IMR-90 (cell line): ENCODE measurements around the gene OR51M1. TPM values are rescaled to one million over a fixed set of nuclear protein-coding genes. Genes with fewer than 3 reads are reported as not detected.
A peak's percentile ranks its signal among the peaks of the same experiment; 100 is the strongest.

Source experiments
- ATAC-seq: fragments of 200-7000 bp; cut with Tn5 transposase; 2 replicates; pipeline ENCODE4 v1.9.1; 2020; ENCODE audit warnings: low read depth, mild to moderate bottlenecking, moderate library complexity
- BruUV-seq: library from RNA; stranded (reverse); fragments of 400-500 nt; replicated peaks from 2 replicates; lab custom pipeline; 2021; lab: Mats Ljungman, UMichigan
- CTCF ChIA-PET: fragments of 300-600 bp; formaldehyde crosslinking; extraction: SDS; loops from one replicate; lab custom pipeline; 2021; ENCODE audit warnings: antibody characterized with exemption; lab: Yijun Ruan, JAX
- POLR2A ChIA-PET: fragments of 300-600 bp; sonication (Branson Sonifier 250); formaldehyde crosslinking; loops from one replicate; lab custom pipeline; 2022; ENCODE audit warnings: antibody characterized with exemption; ENCODE audit not compliant: unreplicated experiment; lab: Charles Lee
- DNase-seq: peaks from one replicate; pipeline ENCODE4 v3.0.0; 2013
- H2AFZ ChIP-seq: replicated peaks from 2 replicates; pipeline ENCODE3; 2013; ENCODE audit warnings: low read length, mild to moderate bottlenecking; ENCODE audit not compliant: poor library complexity
- H2AK5ac ChIP-seq: 2 replicates; pipeline ENCODE4 v1.6.1; 2013; ENCODE audit warnings: low read depth, low read length, inconsistent platforms
- H2AK9ac ChIP-seq: replicated peaks from 2 replicates; pipeline ENCODE3; 2013; ENCODE audit warnings: mild to moderate bottlenecking, low read depth, low read length, moderate library complexity; ENCODE audit not compliant: poor library complexity
- H2BK120ac ChIP-seq: 2 replicates; pipeline ENCODE4 v1.6.1; 2013; ENCODE audit warnings: low read depth, low read length, inconsistent platforms
- H2BK15ac ChIP-seq: 3 replicates; pipeline ENCODE4 v1.6.1; 2013; ENCODE audit warnings: low read depth, low read length, inconsistent platforms
- H2BK20ac ChIP-seq: 2 replicates; pipeline ENCODE4 v1.6.1; 2013; ENCODE audit warnings: low read depth, mild to moderate bottlenecking, inconsistent platforms, low read length, moderate library complexity
- H2BK5ac ChIP-seq: 2 replicates; pipeline ENCODE4 v1.6.1; 2013; ENCODE audit warnings: mild to moderate bottlenecking, low read depth, low read length, inconsistent platforms; ENCODE audit not compliant: poor library complexity, severe bottlenecking
- H3K14ac ChIP-seq: replicated peaks from 2 replicates; pipeline ENCODE4 v1.6.1; 2013; ENCODE audit warnings: low read depth, low read length, inconsistent platforms
- H3K18ac ChIP-seq: 2 replicates; pipeline ENCODE4 v1.6.1; 2013; ENCODE audit warnings: low read depth, low read length, control low read depth
- H3K23ac ChIP-seq: 2 replicates; pipeline ENCODE4 v1.6.1; 2013; ENCODE audit warnings: low read depth, low read length, inconsistent platforms
- H3K27ac ChIP-seq: 2 replicates; pipeline ENCODE4 v1.5.1; 2013; ENCODE audit warnings: mild to moderate bottlenecking, control low read depth, low read length; ENCODE audit not compliant: insufficient read depth
- H3K27me3 ChIP-seq: 2 replicates; pipeline ENCODE4 v1.6.1; 2013; ENCODE audit warnings: low read length; ENCODE audit not compliant: control insufficient read depth, insufficient read depth
- H3K36me3 ChIP-seq: 2 replicates; pipeline ENCODE4 v1.6.1; 2013; ENCODE audit warnings: low read length, mixed read lengths; ENCODE audit not compliant: control insufficient read depth, insufficient read depth
- H3K4ac ChIP-seq: 2 replicates; pipeline ENCODE4 v1.6.1; 2013; ENCODE audit warnings: low read depth, low read length, inconsistent platforms
- H3K4me1 ChIP-seq: 2 replicates; pipeline ENCODE4 v1.6.1; 2013; ENCODE audit warnings: low read length, mixed read lengths; ENCODE audit not compliant: control insufficient read depth, insufficient read depth
- H3K4me2 ChIP-seq: 2 replicates; pipeline ENCODE4 v1.6.1; 2013; ENCODE audit warnings: low read depth, mild to moderate bottlenecking, control low read depth, low read length, moderate library complexity
- H3K4me3 ChIP-seq: 2 replicates; pipeline ENCODE4 v1.5.1; 2013; ENCODE audit warnings: low read depth, mild to moderate bottlenecking, control low read depth, low read length, moderate library complexity; ENCODE audit not compliant: insufficient read depth
- H3K56ac ChIP-seq: 2 replicates; pipeline ENCODE4 v1.6.1; 2013; ENCODE audit warnings: low read length, inconsistent platforms; ENCODE audit not compliant: insufficient read depth; ENCODE audit errors: extremely low read depth
- H3K79me1 ChIP-seq, 2 experiments: 2 replicates each; pipeline ENCODE4 v1.6.1; 2013; ENCODE audit warnings: low read length in 2 of 2, inconsistent platforms in 1 of 2, low read depth in 1 of 2
- H3K9ac ChIP-seq: 2 replicates; pipeline ENCODE4 v1.6.1; 2013; ENCODE audit warnings: low read depth, low read length, control low read depth
- H3K9me1 ChIP-seq: 2 replicates; pipeline ENCODE4 v1.6.1; 2013; ENCODE audit warnings: low read length, inconsistent platforms; ENCODE audit not compliant: insufficient read depth
- H3K9me3 ChIP-seq: 2 replicates; pipeline ENCODE4 v1.6.1; 2013; ENCODE audit warnings: low read length; ENCODE audit not compliant: control insufficient read depth, insufficient read depth
- H4K20me1 ChIP-seq: 2 replicates; pipeline ENCODE4 v1.6.1; 2013; ENCODE audit warnings: low read length, inconsistent platforms; ENCODE audit not compliant: insufficient read depth
- H4K5ac ChIP-seq: 2 replicates; pipeline ENCODE4 v1.6.1; 2013; ENCODE audit warnings: mild to moderate bottlenecking, low read depth, low read length, control low read depth
- H4K8ac ChIP-seq, 2 experiments: 2 replicates each; pipeline ENCODE4 v1.6.1; 2013; ENCODE audit warnings: low read depth in 2 of 2, low read length in 2 of 2, control low read depth in 1 of 2, inconsistent platforms in 1 of 2
- H4K91ac ChIP-seq: 2 replicates; pipeline ENCODE4 v1.6.1; 2013; ENCODE audit warnings: low read depth, low read length, inconsistent platforms; ENCODE audit not compliant: insufficient read depth
- BHLHE40 ChIP-seq: fragments of 150-350 bp; IDR thresholded peaks from 2 replicates; pipeline ENCODE4 v1.6.1; 2016; ENCODE audit warnings: mild to moderate bottlenecking, low read depth, low read length
- CEBPB ChIP-seq: IDR thresholded peaks from 2 replicates; pipeline ENCODE4 v1.6.1; 2012; ENCODE audit warnings: low read depth, low read length, improper control_type of control experiment
- CHD1 ChIP-seq: IDR thresholded peaks from 2 replicates; pipeline ENCODE4 v1.6.1; 2012; ENCODE audit warnings: low read depth, low read length, improper control_type of control experiment
- ELK1 ChIP-seq: fragments of 150-350 bp; IDR thresholded peaks from 2 replicates; pipeline ENCODE4 v1.6.1; 2016; ENCODE audit warnings: low read depth, mild to moderate bottlenecking, low read length, moderate library complexity, borderline replicate concordance
- FOS ChIP-seq: fragments of 150-350 bp; IDR thresholded peaks from 2 replicates; pipeline ENCODE4 v1.6.1; 2016; ENCODE audit warnings: low read depth, low read length
- MAFK ChIP-seq: IDR thresholded peaks from 2 replicates; pipeline ENCODE4 v1.6.1; 2012; ENCODE audit warnings: low read depth, low read length, improper control_type of control experiment
- MAZ ChIP-seq: IDR thresholded peaks from 2 replicates; pipeline ENCODE4 v1.6.1; 2012; ENCODE audit warnings: low read depth, mild to moderate bottlenecking, low read length, improper control_type of control experiment, moderate library complexity, borderline replicate concordance
- MXI1 ChIP-seq: IDR thresholded peaks from 2 replicates; pipeline ENCODE4 v1.6.1; 2012; ENCODE audit warnings: low read depth, mild to moderate bottlenecking, low read length, moderate library complexity, borderline replicate concordance
- POLR2A ChIP-seq: IDR thresholded peaks from 2 replicates; pipeline ENCODE4 v1.6.1; 2012; ENCODE audit warnings: mild to moderate bottlenecking, low read depth, low read length
- RAD21 ChIP-seq: IDR thresholded peaks from 2 replicates; pipeline ENCODE4 v1.6.1; 2012; ENCODE audit warnings: low read length, improper control_type of control experiment
- RCOR1 ChIP-seq: IDR thresholded peaks from 2 replicates; pipeline ENCODE4 v1.6.1; 2012; ENCODE audit warnings: mild to moderate bottlenecking, low read length, improper control_type of control experiment; ENCODE audit not compliant: insufficient replicate concordance
- RFX5 ChIP-seq: IDR thresholded peaks from 2 replicates; pipeline ENCODE4 v1.8.0; 2012; ENCODE audit warnings: low read depth, mild to moderate bottlenecking, low read length, moderate library complexity
- SMC3 ChIP-seq: fragments of 150-350 bp; IDR thresholded peaks from 2 replicates; pipeline ENCODE4 v1.6.1; 2016; ENCODE audit warnings: low read depth, mild to moderate bottlenecking, antibody characterized with exemption, low read length, moderate library complexity
- WGBS, 2 experiments: methylation state at CpG; one replicate each; pipeline versions ENCODE4 v1.1.5 to v1.1.7; 2013; ENCODE audit warnings: missing lambda C conversion rate in 2 of 2; ENCODE audit not compliant: insufficient read length in 1 of 2; ENCODE audit errors: extremely low coverage in 2 of 2; 5-methylcytosine and 5-hydroxymethylcytosine counted together
- dilution Hi-C: fragments of 300-500 bp; cut with HindIII; formaldehyde crosslinking; loops from one replicate; pipeline ENCODE4 v1.14.3; 2018; ENCODE audit warnings: low sequenced_read_pairs; ENCODE audit not compliant: unreplicated experiment
- in situ Hi-C: fragments of 300-500 bp; cut with MboI; formaldehyde crosslinking; loops from 3 replicates; pipeline ENCODE4 v1.14.3; 2019; ENCODE audit warnings: low sequenced_read_pairs, inconsistent platforms, mixed read lengths
- intact Hi-C: fragments of 100-400 bp; cut with micrococcal nuclease; formaldehyde crosslinking; loops from 2 replicates; pipeline ENCODE4 v1.10.0; 2022
- polyA plus RNA-seq, 3 experiments: library from polyadenylated mRNA; depleted of rRNA; stranded (reverse); fragments of >200 nt; gene quantifications; 2 replicates each; pipeline ENCODE4 v1.2.3, GENCODE V29; 2012; ENCODE audit warnings: low replicate concordance in 1 of 3
- total RNA-seq: library from RNA; depleted of rRNA; stranded (reverse); fragments of >200 nt; gene quantifications from 2 replicates; pipeline ENCODE4 v1.2.3, GENCODE V29; 2012
- TF ChIP-seq, protein P1 (sequence below): conservative IDR thresholded peaks from 2 replicates; pipeline ENCODE4 v1.5.1; 2012; ENCODE audit warnings: mild to moderate bottlenecking, low read depth, low read length, improper control_type of control experiment

The OR51M1 gene
- total and polyA plus RNA-seq, 2 of the 4 experiments (the other 2 are of a cell fraction): 0.54 to 0.87 TPM

- H2AFZ ChIP-seq: no peak overlapping the region
- no peak overlapping the region for H3K4me3 ChIP-seq
- CTCF ChIA-PET: no interaction called here
- H3K36me3 ChIP-seq: no peaks in the 10 kb centered on the region
- peak overlapping the region; percentile 100 for H3K18ac ChIP-seq
- H2BK15ac ChIP-seq: peak overlapping the region; percentile 81; the same call in 2 of the 3 replicates
- peak overlapping the region; percentile 8; the same call in 1 of the 2 replicates for H3K4me2 ChIP-seq
- H3K4me1 ChIP-seq: peaks cover 26% of the 10 kb centered on the region
- H4K91ac ChIP-seq: peak overlapping the region; percentile 98
- H3K4ac ChIP-seq: peak overlapping the region; percentile 99
- H3K9me1 ChIP-seq: peaks cover 19% of the 10 kb centered on the region
- H4K5ac ChIP-seq: peak overlapping the region; percentile 100
- in situ Hi-C loops: loop anchor here (10.0 kb wide), 1 partner anchor 82 kb away; no protein-coding TSS in a partner anchor
- intact Hi-C loops: loop anchor here (10.0 kb wide), 1 partner anchor 318 kb away; the partner anchor contains the start of genes TRIM22 and TRIM5
- no peaks in the 10 kb centered on the region for H3K27me3 ChIP-seq
- BruUV-seq: TSS peak; percentile 92
- TF ChIP-seq SMC3: no peak
- no peak for TF ChIP-seq RFX5
- no peak for TF ChIP-seq FOS
- TF ChIP-seq MXI1: no peak
- TF ChIP-seq BHLHE40: no peak
- TF ChIP-seq, protein P1, sequence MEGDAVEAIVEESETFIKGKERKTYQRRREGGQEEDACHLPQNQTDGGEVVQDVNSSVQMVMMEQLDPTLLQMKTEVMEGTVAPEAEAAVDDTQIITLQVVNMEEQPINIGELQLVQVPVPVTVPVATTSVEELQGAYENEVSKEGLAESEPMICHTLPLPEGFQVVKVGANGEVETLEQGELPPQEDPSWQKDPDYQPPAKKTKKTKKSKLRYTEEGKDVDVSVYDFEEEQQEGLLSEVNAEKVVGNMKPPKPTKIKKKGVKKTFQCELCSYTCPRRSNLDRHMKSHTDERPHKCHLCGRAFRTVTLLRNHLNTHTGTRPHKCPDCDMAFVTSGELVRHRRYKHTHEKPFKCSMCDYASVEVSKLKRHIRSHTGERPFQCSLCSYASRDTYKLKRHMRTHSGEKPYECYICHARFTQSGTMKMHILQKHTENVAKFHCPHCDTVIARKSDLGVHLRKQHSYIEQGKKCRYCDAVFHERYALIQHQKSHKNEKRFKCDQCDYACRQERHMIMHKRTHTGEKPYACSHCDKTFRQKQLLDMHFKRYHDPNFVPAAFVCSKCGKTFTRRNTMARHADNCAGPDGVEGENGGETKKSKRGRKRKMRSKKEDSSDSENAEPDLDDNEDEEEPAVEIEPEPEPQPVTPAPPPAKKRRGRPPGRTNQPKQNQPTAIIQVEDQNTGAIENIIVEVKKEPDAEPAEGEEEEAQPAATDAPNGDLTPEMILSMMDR: no peak
- no peak for TF ChIP-seq RAD21
- no peak for TF ChIP-seq CHD1
- no peak for TF ChIP-seq MAFK
- TF ChIP-seq RCOR1: no peak
- no peak for TF ChIP-seq CEBPB
- no peak for TF ChIP-seq POLR2A
- TF ChIP-seq ELK1: no peak
- TF ChIP-seq MAZ: no peak
- peak overlapping the region; percentile 100 for H2BK120ac ChIP-seq
- peak overlapping the region; percentile 80 for H3K23ac ChIP-seq
- peak overlapping the region; percentile 99 for H3K14ac ChIP-seq
- H2BK20ac ChIP-seq: peak overlapping the region; percentile 99
- peaks cover 0 to 18% of the 10 kb centered on the region in 2 experiments; a peak in 2 of 4 replicates for H3K79me1 ChIP-seq
- H2AK9ac ChIP-seq: no peak overlapping the region
- peak overlapping the region; percentile 100 for H3K27ac ChIP-seq
- peak overlapping the region; percentile 71 for H3K9ac ChIP-seq
- peak overlapping the region; percentile 95 to 97 for H4K8ac ChIP-seq
- peak; percentile 34 for DNase-seq
- no peaks in the 10 kb centered on the region for H3K9me3 ChIP-seq
- POLR2A ChIA-PET: interaction anchor here (0.6 kb wide), 1 partner anchor 78 kb away, joined by 3 read pairs; no protein-coding TSS in a partner anchor
- peak overlapping the region; percentile 98 for H2BK5ac ChIP-seq
- WGBS, 2 experiments: no CpG with 5 or more reads among the region's 1 CpG
- dilution Hi-C loops: no loop called here
- peak overlapping the region; percentile 91 for H3K56ac ChIP-seq
- H2AK5ac ChIP-seq: peak overlapping the region; percentile 76
- H4K20me1 ChIP-seq: no peaks in the 10 kb centered on the region
- no peak for ATAC-seq
Measured at GRCh38 chr11:5366856-5367255, 16.8 kb upstream of the OR51M1 start.
